Posterior cingulate gyrus (tissue), 11 donors: ENCODE data around the gene HAP1.
"Not testable (repeated sequence)": the region's sequence is repeated elsewhere in the genome, so short reads cannot be mapped to it uniquely, and the experiment has no call there.

ENCODE experiments used
- DNase-seq, 10 donors: peaks; one replicate each; pipeline versions ENCODE4 v3.0.0 to v3.0.0-alpha.2; 2020 to 2021; ENCODE audit warnings: mixed read lengths in 3 of 10
- intact Hi-C: fragments of 100-400 bp; cut with DNase I; formaldehyde crosslinking; loops from one replicate; pipeline ENCODE4 v1.15.1; 2023

Gene HAP1

DNA sequence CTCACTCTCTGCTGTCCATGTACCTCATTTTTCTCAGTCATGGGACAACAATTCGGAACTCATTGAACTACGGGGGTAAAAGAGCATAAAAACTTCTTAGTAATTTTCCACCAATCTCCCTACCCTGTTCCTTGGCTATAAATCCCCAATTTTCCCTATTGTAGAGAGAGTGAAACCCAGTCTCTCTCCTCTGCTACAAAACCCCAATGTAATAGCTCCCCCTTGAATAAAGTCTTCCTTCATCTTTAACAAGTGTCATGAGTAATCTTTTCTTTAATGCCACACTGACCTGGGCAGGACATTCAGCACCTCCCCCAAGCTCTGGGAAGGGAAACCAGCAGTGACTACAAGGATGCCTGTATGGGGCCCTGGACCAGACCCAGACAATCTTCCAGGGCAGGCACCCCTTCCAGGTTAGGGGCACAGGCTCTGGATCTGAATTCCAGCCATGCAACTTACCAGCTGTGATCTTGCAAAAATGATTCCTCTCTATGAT is 56.0 kb downstream of the HAP1 start:
- peak in 1 of 10 donors; percentile 5 for DNase-seq
- intact Hi-C loops = no loop called here

GRCh38 chr17:41676058-41676419 is 58.4 kb downstream of the HAP1 start:
- DNase-seq = no peak
- intact Hi-C loops = no loop called here

DNA sequence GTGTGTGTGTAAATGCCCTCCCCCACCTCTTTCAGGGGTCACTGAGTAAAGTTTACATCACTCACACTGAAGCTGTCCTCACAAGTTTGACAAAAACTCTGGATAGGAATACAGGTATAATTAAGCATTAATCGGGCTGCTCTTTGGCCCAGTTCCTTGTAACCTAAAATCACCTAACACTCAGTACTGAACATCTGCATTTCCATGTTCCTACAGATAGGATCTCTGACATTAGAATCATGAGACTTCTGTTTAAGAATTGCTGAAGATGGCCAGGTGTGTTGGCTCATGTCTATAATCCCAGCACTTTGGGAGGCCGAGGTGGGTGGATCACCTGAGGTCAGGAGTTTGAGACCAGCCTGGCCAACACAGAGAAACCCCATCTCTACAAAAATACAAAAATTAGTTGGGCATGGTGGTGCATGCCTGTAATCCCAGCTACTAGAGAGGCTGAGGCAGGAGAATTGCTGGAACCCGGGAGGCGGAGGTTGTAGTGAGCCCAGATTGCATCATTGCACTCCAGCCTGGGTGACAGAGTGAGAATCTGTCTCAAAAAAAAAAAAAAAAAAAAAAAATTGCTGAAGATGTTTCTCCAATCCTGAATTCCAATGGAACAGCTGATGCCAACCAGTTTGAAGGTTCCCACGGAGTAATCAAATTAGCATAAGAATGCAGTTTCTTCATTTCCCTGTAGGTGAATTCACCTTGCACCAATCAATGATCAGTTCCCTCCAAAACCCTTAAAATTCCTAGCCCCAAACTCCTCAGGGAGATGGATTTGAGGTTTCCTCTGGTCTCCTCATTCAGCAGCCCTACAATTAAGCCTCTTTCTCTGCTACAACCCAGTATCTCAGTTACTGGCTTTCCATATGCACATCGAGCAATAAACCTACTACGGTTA is 59.0 kb downstream of the HAP1 start:
- DNase-seq = peak in 2 of 10 donors; percentile 6
- intact Hi-C loops = not testable (repeated sequence)
